GM12874 (cell line): ENCODE data around the gene POFUT2.

ENCODE experiments used
- TF ChIP-seq, protein P1 (sequence below): IDR thresholded peaks from 2 replicates; pipeline ENCODE4 v1.5.1; 2011; ENCODE audit warnings: low read depth, mild to moderate bottlenecking, control low read depth, low read length, moderate library complexity; ENCODE audit not compliant: insufficient read depth

Gene POFUT2

DNA sequence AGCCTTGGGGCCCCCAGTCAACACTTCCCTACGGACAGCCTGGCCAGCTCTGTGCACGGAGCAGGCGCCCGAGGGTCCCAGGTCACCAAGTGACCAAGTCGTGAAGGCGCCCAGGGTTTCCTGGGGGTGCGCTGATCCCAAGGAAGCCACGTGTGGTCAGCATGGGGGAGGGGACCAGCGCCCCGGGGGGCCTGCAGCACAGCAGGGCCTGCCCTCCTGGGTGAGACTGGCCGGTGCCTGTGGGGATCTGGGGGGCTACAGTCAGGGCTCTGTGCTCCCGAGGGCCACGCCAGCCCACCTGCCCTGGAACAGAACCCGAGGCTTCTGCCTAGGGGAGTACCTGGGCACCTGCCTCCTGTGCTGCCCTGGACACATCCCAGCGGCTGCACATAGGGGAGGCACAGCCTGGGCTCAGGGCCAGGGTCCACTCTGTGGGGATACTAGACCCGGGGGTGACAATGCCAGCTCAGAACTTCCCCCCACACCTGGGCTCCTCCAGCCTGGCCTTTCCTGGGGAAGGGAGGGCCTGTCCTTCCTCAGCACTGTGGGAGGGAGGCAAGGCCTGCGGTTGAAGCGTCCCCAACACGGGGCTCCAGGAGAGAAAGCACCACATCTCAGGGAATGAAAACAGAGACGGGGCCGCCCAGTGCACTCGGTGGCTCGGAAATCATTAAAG, 6.2 kb upstream of the POFUT2 start:
- TF ChIP-seq, protein P1, sequence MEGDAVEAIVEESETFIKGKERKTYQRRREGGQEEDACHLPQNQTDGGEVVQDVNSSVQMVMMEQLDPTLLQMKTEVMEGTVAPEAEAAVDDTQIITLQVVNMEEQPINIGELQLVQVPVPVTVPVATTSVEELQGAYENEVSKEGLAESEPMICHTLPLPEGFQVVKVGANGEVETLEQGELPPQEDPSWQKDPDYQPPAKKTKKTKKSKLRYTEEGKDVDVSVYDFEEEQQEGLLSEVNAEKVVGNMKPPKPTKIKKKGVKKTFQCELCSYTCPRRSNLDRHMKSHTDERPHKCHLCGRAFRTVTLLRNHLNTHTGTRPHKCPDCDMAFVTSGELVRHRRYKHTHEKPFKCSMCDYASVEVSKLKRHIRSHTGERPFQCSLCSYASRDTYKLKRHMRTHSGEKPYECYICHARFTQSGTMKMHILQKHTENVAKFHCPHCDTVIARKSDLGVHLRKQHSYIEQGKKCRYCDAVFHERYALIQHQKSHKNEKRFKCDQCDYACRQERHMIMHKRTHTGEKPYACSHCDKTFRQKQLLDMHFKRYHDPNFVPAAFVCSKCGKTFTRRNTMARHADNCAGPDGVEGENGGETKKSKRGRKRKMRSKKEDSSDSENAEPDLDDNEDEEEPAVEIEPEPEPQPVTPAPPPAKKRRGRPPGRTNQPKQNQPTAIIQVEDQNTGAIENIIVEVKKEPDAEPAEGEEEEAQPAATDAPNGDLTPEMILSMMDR, result no peak

DNA sequence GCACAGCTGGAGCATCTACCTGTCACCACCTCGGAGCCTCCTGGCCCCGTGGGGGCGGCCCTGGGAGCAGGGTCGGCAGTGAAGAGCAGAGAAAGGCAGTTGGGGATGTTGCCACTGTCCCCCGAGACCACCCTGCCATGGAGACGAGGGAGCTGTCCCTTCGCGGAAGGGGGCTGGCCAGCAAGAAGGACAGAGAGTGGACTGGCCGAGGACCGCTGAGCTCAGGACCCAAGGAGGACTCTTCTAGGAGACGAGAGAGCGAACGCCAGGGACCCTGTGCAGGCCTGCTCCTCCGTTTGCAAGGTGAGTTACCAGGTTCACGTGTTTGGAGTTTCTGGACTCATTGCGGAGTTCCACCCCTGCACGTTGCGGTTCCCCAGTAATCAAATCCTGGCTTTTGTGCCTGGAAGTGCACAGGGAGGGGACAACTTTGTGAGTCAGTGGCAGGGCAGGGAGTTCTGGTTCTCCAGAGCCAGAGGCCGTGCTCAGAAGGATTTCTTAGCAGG, 5.6 kb upstream of the POFUT2 start:
- TF ChIP-seq, protein P1, result no peak

DNA sequence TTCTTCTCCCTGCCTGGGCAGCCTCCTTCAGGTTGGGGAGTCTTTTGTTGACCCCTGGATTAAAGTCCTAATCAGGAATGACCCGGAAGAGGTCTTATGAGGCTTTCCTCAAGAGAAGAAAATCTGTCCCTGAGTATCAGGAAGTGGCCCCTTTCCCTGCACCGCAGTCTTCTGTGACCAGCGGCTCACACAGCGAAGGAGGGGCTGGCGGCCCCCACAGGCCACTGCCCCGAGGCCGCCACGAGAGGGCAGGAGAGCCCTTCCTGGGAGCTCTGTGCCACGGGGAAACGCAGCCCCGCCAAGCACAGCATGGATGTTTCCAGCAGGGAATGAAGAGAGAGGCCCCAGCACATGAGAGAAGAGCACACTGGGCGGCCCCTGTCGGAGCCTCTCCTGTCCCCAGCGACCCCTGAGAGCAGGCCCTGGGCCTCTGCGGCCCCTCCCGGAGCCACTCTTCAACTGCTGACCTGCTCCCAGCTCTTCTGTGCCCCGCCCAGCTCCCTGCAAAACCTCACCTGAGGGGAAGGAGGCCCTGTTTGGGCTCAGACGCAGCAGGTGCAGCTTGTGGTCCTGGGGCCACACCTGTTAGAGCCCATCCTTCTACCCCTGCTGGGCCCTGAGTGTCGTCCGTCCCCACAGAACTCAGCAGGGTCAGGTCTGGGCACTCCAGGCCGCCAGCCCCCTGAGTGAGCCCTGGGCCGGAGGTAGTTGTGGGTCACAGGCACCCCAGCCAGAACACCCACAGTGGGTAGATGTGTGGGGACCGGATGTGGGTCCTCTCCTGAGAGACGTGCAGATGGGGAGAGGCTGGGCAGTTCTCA, 4.9 kb upstream of the POFUT2 start:
- TF ChIP-seq, protein P1, result peak; percentile 94

DNA sequence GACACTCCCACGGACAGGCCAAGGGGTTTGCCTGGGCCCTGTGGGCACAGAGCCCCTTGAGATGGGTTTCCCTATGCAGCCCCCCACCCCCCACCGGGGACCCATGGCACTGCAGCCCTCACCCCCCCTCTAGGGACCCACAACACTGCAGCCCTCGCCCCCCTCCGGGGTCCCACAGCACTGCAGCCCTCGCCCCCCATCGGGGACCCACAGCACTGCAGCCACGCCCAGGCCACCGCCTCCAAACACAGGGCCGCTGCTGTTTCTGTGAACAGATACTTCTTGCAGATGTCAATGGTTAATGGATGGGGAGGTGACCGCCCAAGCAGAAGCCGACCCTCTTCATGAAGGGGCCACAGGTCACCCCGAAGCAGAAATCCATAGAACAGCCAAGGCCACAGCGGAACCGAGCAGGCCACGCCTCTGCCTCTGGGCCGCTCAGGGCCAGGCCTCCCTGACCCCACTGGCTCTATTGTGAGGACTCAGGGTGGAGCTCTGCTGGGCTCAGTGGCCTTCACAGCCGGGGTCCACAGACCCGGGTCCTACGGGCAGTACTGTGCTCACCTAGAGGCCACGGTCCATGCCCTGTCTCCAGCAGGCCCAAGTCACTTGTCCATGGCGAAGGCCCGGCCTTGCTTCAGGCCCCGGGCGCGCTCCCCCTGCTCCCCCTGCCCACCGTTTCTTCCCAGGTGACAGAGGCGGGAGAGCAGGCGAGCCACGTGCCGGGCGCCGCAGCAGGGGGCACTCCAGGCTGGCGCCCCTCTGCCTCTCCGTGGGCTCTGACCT, 4.1 kb upstream of the POFUT2 start:
- TF ChIP-seq, protein P1, result no peak

DNA sequence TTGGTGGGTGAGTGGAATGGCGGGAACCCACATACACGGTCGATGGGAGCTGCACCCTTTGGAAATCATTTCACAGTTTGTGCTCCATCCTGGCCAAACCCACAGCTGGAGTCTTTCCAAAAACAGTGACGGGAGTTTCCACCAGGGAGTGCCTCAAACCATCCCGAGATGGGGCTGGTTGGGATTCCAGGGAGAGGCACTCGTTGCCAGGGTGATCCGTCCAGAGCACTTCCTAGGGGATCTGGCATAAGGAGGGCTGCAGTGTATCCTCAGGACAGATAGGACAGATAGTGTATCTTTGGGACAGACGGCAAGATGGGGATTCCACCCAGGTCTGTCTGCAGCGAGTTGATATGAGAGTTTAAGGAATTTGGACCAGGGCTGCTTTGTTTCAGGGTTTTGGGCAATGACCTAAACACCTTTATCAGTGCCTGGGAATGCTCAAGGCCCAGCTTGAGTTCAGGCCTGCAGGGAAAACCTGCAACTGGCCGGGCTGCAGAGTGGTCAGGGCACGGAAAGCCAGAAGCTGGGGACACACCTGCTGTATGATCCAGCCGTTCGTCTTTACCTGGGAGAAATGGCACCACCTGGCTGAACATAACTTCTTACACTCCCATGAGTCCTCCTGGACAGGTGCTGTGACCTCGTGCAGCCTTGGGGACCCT, 3.4 kb upstream of the POFUT2 start:
- TF ChIP-seq, protein P1, result no peak

DNA sequence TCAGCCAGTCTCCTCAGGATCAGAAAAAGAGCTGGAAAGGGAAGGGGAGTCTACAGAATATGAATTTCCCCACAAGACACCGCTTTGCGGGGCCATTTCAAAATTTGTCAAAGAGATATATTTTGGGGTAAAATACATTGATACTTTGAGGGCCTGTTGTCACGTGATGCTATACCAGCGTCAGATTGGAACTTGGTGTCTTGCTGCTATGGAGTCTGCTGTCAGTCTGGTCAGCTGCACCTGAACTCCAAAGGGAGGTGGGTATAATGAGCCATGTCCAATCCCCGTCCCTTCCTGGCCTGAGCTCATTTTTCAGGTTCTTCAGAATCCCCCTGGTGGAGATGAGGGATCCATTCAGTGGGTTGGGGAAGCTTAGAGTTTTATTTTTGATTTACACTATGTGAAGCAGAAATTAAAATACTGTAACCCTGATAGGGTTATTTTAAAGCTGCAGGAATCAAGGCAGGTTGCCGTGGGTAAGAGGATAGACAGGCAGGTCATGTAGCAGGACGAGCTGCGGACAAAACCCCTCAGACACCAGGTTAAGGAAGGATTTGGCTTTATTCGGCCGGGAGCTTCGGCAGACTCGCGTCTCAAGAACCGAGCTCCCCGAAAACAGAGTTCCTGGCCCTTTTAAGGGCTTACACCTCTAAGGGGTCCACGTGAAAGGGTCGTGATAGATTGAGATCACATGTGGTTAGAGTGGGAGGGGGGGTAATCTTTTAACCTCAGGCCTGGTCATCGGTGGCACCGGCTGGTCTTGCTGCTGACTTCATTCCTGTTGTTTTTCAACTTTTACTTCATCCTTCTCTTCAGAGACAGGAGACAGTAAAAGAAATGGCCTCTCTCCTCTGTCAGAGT, 2.2 kb upstream of the POFUT2 start:
- TF ChIP-seq, protein P1, result no peak
